ENCODE results near the gene PEX11A.

PEX11A gene

GRCh38 chr15:89640245-89640644, 50.3 kb downstream of the PEX11A start:
- H3K4me3 ChIP-seq (ENCODE audit: low read length) = no peak overlapping the region
- TF ChIP-seq ZNF274 (IDR thresholded peaks at IDR 0.05; ENCODE audit: low read depth, low read length) = no peak

- TF ChIP-seq ZNF274 (IDR thresholded peaks at IDR 0.05; ENCODE audit: low read depth, low read length) = no peak
- no peak overlapping the region for H3K4me3 ChIP-seq (ENCODE audit: low read length)
Measured at GRCh38 chr15:89633585-89633984, 57.0 kb downstream of the PEX11A start.

- H3K4me3 ChIP-seq (ENCODE audit: low read length) = no peak overlapping the region
- TF ChIP-seq ZNF274 (IDR thresholded peaks at IDR 0.05; ENCODE audit: low read depth, low read length) = no peak
Measured at GRCh38 chr15:89632563-89633430, 57.8 kb downstream of the PEX11A start.

- H3K4me3 ChIP-seq (ENCODE audit: low read length) = no peak overlapping the region
- TF ChIP-seq ZNF274 (IDR thresholded peaks at IDR 0.05; ENCODE audit: low read depth, low read length) = no peak
Measured at GRCh38 chr15:89631902-89632264, 58.7 kb downstream of the PEX11A start.
